SJCRH30 (cell line): Measurements from ENCODE around the gene KCTD21. TPM values are rescaled to one million over a fixed set of nuclear protein-coding genes. Genes with fewer than 3 reads are reported as not detected.

Experiments
- DNase-seq, 2 experiments: peaks; one replicate each; pipeline ENCODE4 v3.0.0-alpha.2; 2015 to 2020
- H3K27ac ChIP-seq: fragments of 250-450 bp; sonication (Bioruptor Pico); 2 replicates; pipeline ENCODE4 v1.5.1; 2020; ENCODE audit warnings: mild to moderate bottlenecking, moderate library complexity
- H3K27me3 ChIP-seq: fragments of 250-450 bp; sonication (Bioruptor Pico); 2 replicates; pipeline ENCODE4 v1.5.1; 2020; ENCODE audit warnings: mild to moderate bottlenecking, moderate library complexity
- H3K36me3 ChIP-seq: fragments of 250-450 bp; sonication (Bioruptor Pico); 2 replicates; pipeline ENCODE4 v1.5.1; 2020; ENCODE audit warnings: mild to moderate bottlenecking, moderate library complexity
- H3K4me1 ChIP-seq: fragments of 250-450 bp; sonication (Bioruptor Pico); 2 replicates; pipeline ENCODE4 v1.5.1; 2020; ENCODE audit warnings: mild to moderate bottlenecking, moderate library complexity
- H3K4me3 ChIP-seq: fragments of 250-450 bp; sonication (Bioruptor Pico); 2 replicates; pipeline ENCODE4 v1.5.1; 2020; ENCODE audit warnings: mild to moderate bottlenecking, moderate library complexity
- H3K9me3 ChIP-seq: fragments of 250-450 bp; sonication (Bioruptor Pico); replicated peaks from 2 replicates; pipeline ENCODE4 v1.5.1; 2020; ENCODE audit warnings: mild to moderate bottlenecking, moderate library complexity
- total RNA-seq: library from RNA; depleted of rRNA; stranded (reverse); fragments of >200 nt; shearing (Covaris generic); gene quantifications from 2 replicates; pipeline ENCODE4 v1.2.3, GENCODE V29; 2014

Gene KCTD21
- total RNA-seq, 1 experiment from 2014 or later = 2.2 TPM

DNA sequence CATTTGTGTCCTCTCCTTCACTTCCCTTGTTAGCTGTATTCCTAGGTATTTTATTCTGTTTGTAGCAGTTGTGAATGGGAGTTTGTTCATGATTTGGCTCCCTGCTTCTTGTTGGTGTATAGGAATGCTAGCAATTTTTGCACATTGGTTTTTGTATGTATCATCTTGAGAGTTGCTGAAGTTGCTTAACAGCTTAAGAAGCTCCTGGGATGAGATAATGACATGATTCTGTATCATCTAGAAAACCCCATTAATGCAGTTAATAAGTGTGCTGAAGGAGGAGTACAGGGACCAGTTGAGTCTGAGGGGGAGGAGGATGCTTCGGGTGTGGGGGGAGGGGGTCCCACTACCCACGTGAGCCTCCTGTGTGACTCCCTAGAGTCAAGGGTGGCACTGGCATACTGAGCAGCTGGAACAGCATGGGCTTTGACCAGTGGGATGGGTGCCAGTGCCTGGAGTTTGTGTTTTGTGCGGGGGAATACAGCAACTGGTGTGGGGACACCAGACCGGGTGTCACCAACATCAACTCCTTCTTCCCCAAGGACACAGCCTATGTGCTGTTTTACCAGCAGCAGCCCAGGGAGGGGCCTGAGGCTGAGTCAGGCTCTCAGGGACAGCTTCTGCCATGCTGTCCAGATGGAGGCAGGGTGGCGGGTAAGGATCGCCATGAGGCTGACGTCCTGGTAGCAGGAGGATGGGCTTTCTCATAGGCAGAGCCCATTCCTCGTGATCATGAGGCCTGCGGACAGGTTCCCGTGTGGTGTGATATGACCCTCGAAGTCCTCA lies 24.4 kb upstream of the KCTD21 start:
- H3K4me1 ChIP-seq = no peaks in the 10 kb centered on the region
- no peak overlapping the region for H3K4me3 ChIP-seq
- no peak for DNase-seq
- peaks cover 3% of the 10 kb centered on the region; the same call in 1 of the 2 replicates for H3K36me3 ChIP-seq
- H3K27me3 ChIP-seq = no peaks in the 10 kb centered on the region
- no peaks in the 10 kb centered on the region for H3K9me3 ChIP-seq
- no peak overlapping the region for H3K27ac ChIP-seq

- H3K4me3 ChIP-seq = no peak overlapping the region
- H3K9me3 ChIP-seq = no peaks in the 10 kb centered on the region
- H3K27ac ChIP-seq = no peak overlapping the region
- no peak for DNase-seq
- H3K27me3 ChIP-seq = no peaks in the 10 kb centered on the region
- H3K4me1 ChIP-seq = no peaks in the 10 kb centered on the region
- peaks cover 3% of the 10 kb centered on the region; the same call in 1 of the 2 replicates for H3K36me3 ChIP-seq
These were observed 23.1 kb upstream of the KCTD21 start for GRCh38 chr11:78211565-78211964.

DNA sequence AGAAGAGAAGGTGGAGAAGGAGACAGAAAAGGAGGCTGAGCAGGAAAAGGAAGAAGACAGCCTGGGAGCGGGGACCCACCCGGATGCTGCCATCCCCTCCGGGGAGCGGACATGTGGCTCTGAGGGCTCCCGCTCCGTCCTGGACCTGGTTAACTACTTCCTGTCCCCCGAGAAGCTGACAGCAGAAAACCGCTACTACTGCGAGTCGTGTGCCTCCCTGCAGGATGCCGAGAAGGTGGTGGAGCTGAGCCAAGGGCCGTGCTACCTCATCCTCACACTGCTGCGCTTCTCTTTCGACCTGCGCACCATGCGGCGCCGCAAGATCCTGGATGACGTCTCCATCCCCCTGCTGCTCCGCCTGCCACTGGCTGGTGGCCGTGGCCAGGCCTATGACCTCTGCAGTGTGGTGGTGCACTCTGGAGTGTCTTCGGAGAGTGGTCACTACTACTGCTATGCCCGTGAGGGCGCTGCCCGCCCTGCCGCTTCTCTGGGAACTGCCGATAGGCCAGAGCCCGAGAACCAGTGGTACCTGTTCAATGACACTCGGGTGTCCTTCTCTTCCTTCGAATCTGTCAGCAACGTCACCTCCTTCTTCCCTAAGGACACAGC lies 21.7 kb upstream of the KCTD21 start:
- no peak for DNase-seq
- Histone ChIP-seq H3K27me3 (no peaks in the 10 kb centered on the region), H3K36me3 (no peaks in the 10 kb centered on the region; the same call in 1 of the 2 replicates), H3K27ac (no peak overlapping the region), H3K4me1 (no peaks in the 10 kb centered on the region), H3K4me3 (no peak overlapping the region), H3K9me3 (no peaks in the 10 kb centered on the region)

DNA sequence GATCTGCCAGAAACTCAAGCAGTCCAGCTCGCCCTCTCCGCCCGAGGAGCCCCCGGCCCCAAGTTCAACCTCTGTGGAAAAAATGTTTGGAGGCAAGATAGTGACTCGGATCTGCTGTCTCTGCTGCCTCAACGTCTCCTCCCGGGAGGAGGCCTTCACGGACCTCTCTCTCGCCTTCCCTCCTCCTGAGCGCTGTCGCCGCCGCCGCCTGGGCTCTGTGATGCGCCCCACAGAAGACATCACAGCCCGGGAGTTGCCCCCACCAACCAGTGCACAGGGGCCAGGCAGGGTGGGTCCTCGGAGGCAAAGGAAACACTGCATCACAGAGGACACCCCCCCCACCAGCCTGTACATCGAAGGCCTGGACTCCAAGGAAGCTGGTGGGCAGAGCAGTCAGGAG lies 21.1 kb upstream of the KCTD21 start:
- Histone ChIP-seq H3K4me3 (no peak overlapping the region), H3K27me3 (no peaks in the 10 kb centered on the region), H3K9me3 (no peaks in the 10 kb centered on the region), H3K36me3 (no peaks in the 10 kb centered on the region; the same call in 1 of the 2 replicates), H3K4me1 (no peaks in the 10 kb centered on the region), H3K27ac (no peak overlapping the region)
- DNase-seq = no peak

DNA sequence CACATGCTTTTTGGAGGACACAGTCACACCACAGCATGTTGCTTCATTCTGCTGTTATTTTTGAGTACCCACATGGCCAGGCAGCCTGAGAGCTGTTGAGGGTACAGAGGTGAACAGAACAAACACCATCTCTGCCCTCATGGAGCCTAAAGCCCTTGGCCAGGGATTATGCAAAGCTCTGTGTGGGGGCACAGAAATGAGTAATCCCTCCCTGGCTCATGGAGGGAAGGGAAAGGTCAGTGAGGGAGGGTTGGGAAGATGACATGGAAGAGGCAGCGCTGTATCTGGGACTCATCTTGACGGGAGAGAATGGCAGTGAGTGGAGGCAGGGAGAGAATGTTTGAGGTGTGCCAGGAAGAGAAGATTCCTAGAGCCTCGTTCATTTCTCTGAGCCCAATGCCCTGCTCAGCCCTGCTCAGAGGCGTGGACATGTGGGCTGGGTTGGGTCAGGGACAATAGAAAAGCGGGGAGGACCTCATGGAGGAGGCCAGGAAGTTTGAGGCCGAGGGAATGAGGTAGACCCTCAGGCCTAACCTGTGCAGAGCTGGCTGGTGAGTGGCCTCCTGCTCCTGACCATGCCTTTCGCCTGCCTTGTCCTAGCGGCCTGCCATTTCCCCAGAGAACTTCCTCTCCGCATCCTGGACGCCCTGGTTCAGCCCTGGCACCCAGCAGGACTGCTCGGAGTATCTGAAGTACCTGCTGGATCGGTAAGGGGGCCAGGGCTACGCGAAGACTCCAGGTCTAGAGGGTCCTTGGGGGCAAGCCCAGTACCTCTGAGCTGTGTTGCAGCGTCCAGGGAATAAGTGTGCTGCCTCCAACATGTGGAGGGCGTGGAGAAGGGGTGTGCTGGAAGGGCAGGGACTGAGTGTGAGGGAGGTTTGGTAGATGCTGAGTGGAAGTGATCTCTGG lies 20.1 kb upstream of the KCTD21 start:
- no peaks in the 10 kb centered on the region for H3K27me3 ChIP-seq
- H3K27ac ChIP-seq = no peak overlapping the region
- no peak overlapping the region for H3K4me3 ChIP-seq
- no peaks in the 10 kb centered on the region; the same call in 1 of the 2 replicates for H3K36me3 ChIP-seq
- no peaks in the 10 kb centered on the region for H3K4me1 ChIP-seq
- H3K9me3 ChIP-seq = no peaks in the 10 kb centered on the region
- no peak for DNase-seq

DNA sequence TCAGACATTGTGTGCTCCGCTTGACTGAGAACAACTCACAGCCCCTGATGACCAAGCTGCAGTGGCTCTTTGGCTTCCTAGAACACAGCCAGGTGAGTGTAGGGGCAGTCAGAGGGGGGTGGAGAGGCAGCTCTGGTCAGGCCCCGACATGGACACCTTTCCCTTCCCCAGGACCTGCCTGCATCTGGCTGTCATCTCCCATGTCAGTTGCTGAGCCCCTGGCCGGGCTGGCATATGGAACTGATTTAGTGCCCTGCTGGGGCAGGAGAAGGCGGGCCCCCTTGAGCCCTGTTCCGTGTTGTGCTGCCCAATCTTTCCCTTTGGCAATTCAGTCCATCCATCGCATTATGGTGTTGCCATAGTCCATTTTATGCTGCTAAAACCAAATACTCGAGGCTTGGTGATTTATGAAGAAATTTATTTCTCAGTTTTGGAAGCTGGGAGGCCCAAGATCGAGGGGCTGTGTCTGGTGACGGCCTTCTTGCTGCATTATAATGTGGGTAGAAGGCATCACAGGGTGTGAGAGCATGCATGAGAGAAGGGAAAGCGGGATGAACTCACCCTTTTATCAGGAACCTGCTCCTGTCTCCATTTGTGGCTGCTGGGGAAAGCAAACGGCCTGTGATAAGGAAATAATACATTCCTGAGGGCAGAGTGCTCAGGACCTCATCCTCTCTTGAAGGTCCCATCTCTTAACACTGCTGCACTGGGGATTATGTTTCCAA lies 19.3 kb upstream of the KCTD21 start:
- H3K27ac ChIP-seq = no peak overlapping the region
- H3K4me3 ChIP-seq = no peak overlapping the region
- H3K9me3 ChIP-seq = no peaks in the 10 kb centered on the region
- H3K36me3 ChIP-seq = no peaks in the 10 kb centered on the region; the same call in 1 of the 2 replicates
- no peaks in the 10 kb centered on the region for H3K4me1 ChIP-seq
- DNase-seq = no peak
- no peaks in the 10 kb centered on the region for H3K27me3 ChIP-seq

DNA sequence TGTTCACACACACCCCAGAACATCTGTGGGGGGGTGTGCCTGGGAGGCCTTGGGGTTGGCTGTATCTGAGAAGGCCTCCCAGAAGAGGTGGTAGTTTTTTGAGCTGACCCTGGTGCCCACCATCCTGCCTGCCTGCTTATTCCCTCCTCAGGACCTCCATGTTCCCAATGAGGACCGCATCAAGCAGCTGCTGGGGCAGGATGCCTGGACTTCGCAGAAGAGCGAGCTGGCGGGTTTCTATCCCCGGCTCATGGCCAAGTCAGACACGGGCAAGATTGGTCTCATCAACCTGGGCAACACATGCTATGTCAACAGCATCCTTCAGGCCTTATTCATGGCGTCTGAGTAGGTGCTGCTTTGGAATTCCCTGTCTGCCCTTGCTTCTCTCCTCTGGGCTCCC lies 17.3 kb upstream of the KCTD21 start:
- H3K4me3 ChIP-seq = no peak overlapping the region
- H3K27ac ChIP-seq = no peak overlapping the region
- no peaks in the 10 kb centered on the region for H3K36me3 ChIP-seq
- H3K9me3 ChIP-seq = no peaks in the 10 kb centered on the region
- no peak for DNase-seq
- H3K27me3 ChIP-seq = no peaks in the 10 kb centered on the region
- no peaks in the 10 kb centered on the region for H3K4me1 ChIP-seq

DNA sequence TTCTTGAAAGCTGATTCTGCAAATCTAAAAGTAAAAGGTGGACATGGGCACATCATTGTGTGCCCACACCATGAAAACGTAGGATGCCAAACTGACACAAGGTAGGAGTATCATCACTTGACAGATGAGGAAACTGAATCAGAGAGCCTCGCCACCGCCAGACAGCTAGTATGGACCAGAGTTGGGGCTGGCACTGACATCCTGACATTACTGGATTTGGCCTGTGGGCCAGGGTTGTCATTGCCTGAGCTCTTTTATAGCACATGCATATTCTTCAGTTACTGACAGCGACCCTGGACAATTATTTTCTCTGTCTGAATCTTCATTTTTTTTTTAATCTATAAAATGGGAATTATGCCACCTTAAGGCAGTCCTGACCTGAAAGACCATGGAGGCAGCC lies 16.8 kb upstream of the KCTD21 start:
- DNase-seq = no peak
- Histone ChIP-seq H3K36me3 (no peaks in the 10 kb centered on the region), H3K4me3 (no peak overlapping the region)

GRCh38 chr11:78203184-78203583 lies 14.8 kb upstream of the KCTD21 start:
- no peaks in the 10 kb centered on the region for H3K4me1 ChIP-seq
- no peaks in the 10 kb centered on the region for H3K36me3 ChIP-seq
- no peak overlapping the region for H3K4me3 ChIP-seq
- no peak for DNase-seq
- H3K27me3 ChIP-seq = no peaks in the 10 kb centered on the region
- H3K27ac ChIP-seq = no peak overlapping the region
- H3K9me3 ChIP-seq = no peaks in the 10 kb centered on the region

More for the DNA sequence above, 16.8 kb upstream of the KCTD21 start:
- H3K4me1 ChIP-seq = no peaks in the 10 kb centered on the region
- no peak overlapping the region for H3K27ac ChIP-seq
- no peaks in the 10 kb centered on the region for H3K27me3 ChIP-seq
- no peaks in the 10 kb centered on the region for H3K9me3 ChIP-seq

DNA sequence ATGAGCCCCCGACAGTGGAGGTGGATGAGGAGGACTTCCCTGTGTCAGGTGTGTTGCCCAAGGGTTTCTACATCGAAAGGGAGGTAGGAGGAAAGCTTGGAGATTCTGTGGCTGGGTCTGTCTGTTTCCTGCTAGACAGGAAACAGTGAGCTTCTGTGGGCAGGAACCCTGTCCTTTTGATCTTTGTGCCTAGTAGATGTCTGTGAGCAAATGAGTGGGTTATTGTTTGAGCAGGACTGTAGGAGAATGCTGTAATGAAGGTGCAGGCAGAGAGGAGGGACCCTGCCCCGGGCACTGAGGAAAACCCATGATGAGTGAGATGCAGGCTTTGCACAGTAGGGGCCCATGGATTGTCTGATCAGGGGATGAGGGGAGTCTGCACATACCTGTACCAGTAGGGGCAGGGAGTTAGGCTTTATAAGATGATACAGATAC lies 14.3 kb upstream of the KCTD21 start:
- Histone ChIP-seq H3K27me3 (no peaks in the 10 kb centered on the region), H3K4me3 (no peak overlapping the region), H3K4me1 (no peaks in the 10 kb centered on the region), H3K9me3 (no peaks in the 10 kb centered on the region), H3K36me3 (no peaks in the 10 kb centered on the region), H3K27ac (no peak overlapping the region)
- DNase-seq = no peak

- DNase-seq = no peak
- Histone ChIP-seq H3K9me3 (no peaks in the 10 kb centered on the region), H3K4me1 (no peaks in the 10 kb centered on the region), H3K4me3 (no peak overlapping the region), H3K27me3 (no peaks in the 10 kb centered on the region), H3K27ac (no peak overlapping the region), H3K36me3 (no peaks in the 10 kb centered on the region)
These were observed 12.8 kb upstream of the KCTD21 start for GRCh38 chr11:78201096-78201818.

GRCh38 chr11:78200553-78200952 lies 12.1 kb upstream of the KCTD21 start:
- Histone ChIP-seq H3K4me1 (no peaks in the 10 kb centered on the region), H3K27me3 (no peaks in the 10 kb centered on the region), H3K4me3 (no peak overlapping the region), H3K36me3 (no peaks in the 10 kb centered on the region), H3K27ac (no peak overlapping the region), H3K9me3 (no peaks in the 10 kb centered on the region)
- DNase-seq = no peak

DNA sequence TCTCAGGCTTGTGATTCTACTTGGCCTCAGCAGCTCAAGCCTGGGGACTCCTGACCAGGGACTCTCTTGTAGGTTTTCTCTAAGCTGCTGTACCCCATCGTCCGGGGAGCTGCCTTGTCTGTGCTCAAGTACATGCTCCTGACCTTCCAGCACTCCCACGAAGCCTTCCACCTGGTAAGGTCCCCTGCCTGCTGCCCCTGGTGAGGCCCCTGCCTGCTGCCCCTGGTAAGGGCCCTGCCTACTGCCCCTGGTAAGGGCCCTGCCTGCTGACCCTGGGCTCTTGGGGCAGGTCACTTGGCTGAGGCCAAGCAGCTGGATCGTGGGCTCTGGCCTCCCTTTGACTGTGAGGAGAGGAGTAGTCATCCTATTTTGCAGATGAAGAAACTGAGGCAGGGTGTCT lies 11.6 kb upstream of the KCTD21 start:
- no peak for DNase-seq
- Histone ChIP-seq H3K36me3 (no peaks in the 10 kb centered on the region), H3K4me3 (no peak overlapping the region), H3K9me3 (no peaks in the 10 kb centered on the region), H3K4me1 (no peaks in the 10 kb centered on the region), H3K27ac (no peak overlapping the region), H3K27me3 (no peaks in the 10 kb centered on the region)

GRCh38 chr11:78199653-78200015 lies 11.2 kb upstream of the KCTD21 start:
- Histone ChIP-seq H3K9me3 (no peaks in the 10 kb centered on the region), H3K4me3 (no peak overlapping the region), H3K4me1 (no peaks in the 10 kb centered on the region), H3K27ac (no peak overlapping the region), H3K36me3 (no peaks in the 10 kb centered on the region), H3K27me3 (no peaks in the 10 kb centered on the region)
- DNase-seq = no peak
